OCI-LY7 (cell line): ENCODE measurements around the gene CDKN1A. TPM values are rescaled to one million over a fixed set of nuclear protein-coding genes. Genes with fewer than 3 reads are reported as not detected.

ENCODE experiments used
- BruUV-seq: library from RNA; stranded (reverse); fragments of 400-500 nt; replicated peaks from 2 replicates; lab custom pipeline; 2021; lab: Mats Ljungman, UMichigan
- CTCF ChIA-PET: fragments of 300-600 bp; sonication (Branson Sonifier 250); formaldehyde crosslinking; loops from one replicate; lab custom pipeline; 2022; ENCODE audit warnings: antibody characterized with exemption; ENCODE audit not compliant: unreplicated experiment; lab: Charles Lee
- POLR2A ChIA-PET: fragments of 300-600 bp; sonication (Branson Sonifier 250); formaldehyde crosslinking; loops from one replicate; lab custom pipeline; 2022; ENCODE audit warnings: antibody characterized with exemption; lab: Charles Lee
- DNase-seq: peaks from one replicate; pipeline ENCODE4 v3.0.0-alpha.2; 2015; ENCODE audit warnings: low spot score
- H2AFZ ChIP-seq: fragments of 200-600 bp; sonication (generic), shearing (Covaris generic); 2 replicates; pipeline ENCODE4 v1.6.1; 2014; ENCODE audit warnings: mild to moderate bottlenecking, antibody characterized with exemption, low read length, moderate library complexity
- H3K27ac ChIP-seq: fragments of 200-600 bp; sonication (generic); 2 replicates; pipeline ENCODE4 v1.5.1; 2014; ENCODE audit warnings: mixed run types, low read depth, mild to moderate bottlenecking, moderate library complexity, low read length, inconsistent platforms; ENCODE audit not compliant: poor library complexity, severe bottlenecking
- H3K36me3 ChIP-seq: fragments of 200-600 bp; sonication (generic); 2 replicates; pipeline ENCODE4 v1.6.1; 2014; ENCODE audit warnings: mild to moderate bottlenecking, antibody characterized with exemption, low read length, moderate library complexity, mixed read lengths; ENCODE audit not compliant: insufficient read depth
- H3K4me1 ChIP-seq: fragments of 200-600 bp; sonication (generic); 2 replicates; pipeline ENCODE4 v1.5.1; 2014; ENCODE audit warnings: mild to moderate bottlenecking, low read length; ENCODE audit not compliant: insufficient read depth, poor library complexity, severe bottlenecking
- H3K4me2 ChIP-seq: fragments of 200-600 bp; sonication (generic); 2 replicates; pipeline ENCODE4 v1.6.1; 2014; ENCODE audit warnings: mild to moderate bottlenecking, low read length
- H3K4me3 ChIP-seq: fragments of 200-600 bp; sonication (generic); 2 replicates; pipeline ENCODE4 v1.5.1; 2014; ENCODE audit warnings: mild to moderate bottlenecking, low read depth, low read length; ENCODE audit not compliant: poor library complexity, severe bottlenecking
- H3K79me2 ChIP-seq: fragments of 200-600 bp; sonication (generic); 2 replicates; pipeline ENCODE4 v1.6.1; 2016; ENCODE audit warnings: low read depth, mild to moderate bottlenecking, low read length, moderate library complexity, mixed read lengths; ENCODE audit not compliant: insufficient read depth
- H3K9me2 ChIP-seq: fragments of 200-600 bp; sonication (generic); 2 replicates; pipeline ENCODE4 v1.6.1; 2016; ENCODE audit warnings: mild to moderate bottlenecking, low read length, mixed read lengths; ENCODE audit not compliant: insufficient read depth
- H3K9me3 ChIP-seq: fragments of 200-600 bp; sonication (generic); 2 replicates; pipeline ENCODE4 v1.6.1; 2014; ENCODE audit warnings: mild to moderate bottlenecking, mixed run types, low read length, mixed read lengths
- H4K20me1 ChIP-seq: fragments of 200-600 bp; sonication (generic); 2 replicates; pipeline ENCODE4 v1.6.1; 2014; ENCODE audit warnings: mild to moderate bottlenecking, antibody characterized with exemption, low read length, moderate library complexity, mixed read lengths; ENCODE audit not compliant: insufficient read depth
- EZH2phosphoT487 ChIP-seq: fragments of 200-600 bp; sonication (generic); IDR thresholded peaks from 2 replicates; pipeline ENCODE4 v1.6.1; 2018; ENCODE audit warnings: low read depth, borderline replicate concordance, mild to moderate bottlenecking, mixed run types, antibody characterized with exemption, low read length, moderate library complexity, mixed read lengths
- intact Hi-C: fragments of 100-400 bp; cut with micrococcal nuclease; formaldehyde crosslinking; loops from one replicate; pipeline ENCODE4 v1.10.0; 2022; ENCODE audit not compliant: unreplicated experiment
- total RNA-seq, 2 experiments: library from RNA; depleted of rRNA in 1 of 2; stranded (reverse); fragments of >200 nt in 1 of 2; shearing (Covaris generic) in 1 of 2; gene quantifications; 2 replicates each; pipeline ENCODE4 v1.2.3, GENCODE V29; 2014 to 2022
- TF ChIP-seq, protein P1 (sequence below): fragments of 200-600 bp; sonication (generic); conservative IDR thresholded peaks from 2 replicates; pipeline ENCODE4 v1.5.1; 2014; ENCODE audit warnings: mild to moderate bottlenecking, antibody characterized with exemption, low read length, moderate library complexity, mixed read lengths

The CDKN1A gene
- total RNA-seq, 2 experiments from 2014 or later = 0.13 to 1.3 TPM

DNA sequence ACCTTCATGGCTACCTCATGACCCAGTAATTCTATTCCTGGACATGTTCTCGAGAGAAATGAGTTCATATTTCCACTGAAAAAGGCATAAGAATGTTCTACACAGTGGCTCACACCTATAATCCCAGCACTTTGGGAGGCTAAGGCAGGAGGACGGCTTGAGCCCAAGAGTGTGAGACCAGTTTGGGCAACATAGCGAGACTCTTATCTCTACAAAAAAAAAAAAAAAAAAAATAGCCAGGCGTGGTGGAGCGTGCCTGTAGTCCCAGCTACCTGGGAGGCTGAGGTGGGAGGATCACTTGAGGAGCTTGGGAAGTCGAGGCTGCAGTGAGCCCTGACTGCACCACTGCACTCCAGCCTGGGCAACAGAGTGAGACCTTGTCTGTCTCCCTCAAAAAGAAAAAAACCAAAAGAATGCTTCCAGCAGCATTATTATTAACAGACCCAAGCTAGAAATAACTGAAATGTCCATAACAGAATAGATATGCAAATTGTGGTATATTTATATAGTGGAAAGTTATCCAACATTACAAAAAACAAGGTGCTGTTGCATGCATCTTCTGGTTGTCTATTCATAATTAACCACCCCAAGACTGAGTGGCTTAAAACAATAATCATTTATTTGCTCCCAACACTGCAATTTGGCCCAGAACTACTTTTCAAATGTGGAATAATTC, 9.7 kb downstream of the CDKN1A start:
- H3K9me3 ChIP-seq = no peaks in the 10 kb centered on the region
- BruUV-seq = no TSS peak
- H3K4me1 ChIP-seq = peaks cover 37% of the 10 kb centered on the region
- no peak overlapping the region for H3K27ac ChIP-seq
- H3K4me3 ChIP-seq = no peak overlapping the region
- no peaks in the 10 kb centered on the region for H4K20me1 ChIP-seq
- H3K9me2 ChIP-seq = no peaks in the 10 kb centered on the region
- H3K36me3 ChIP-seq = no peaks in the 10 kb centered on the region
- intact Hi-C loops = no loop called here
- DNase-seq = no peak
- CTCF ChIA-PET = no interaction called here
- no peak overlapping the region for H3K4me2 ChIP-seq
- TF ChIP-seq, protein P1, sequence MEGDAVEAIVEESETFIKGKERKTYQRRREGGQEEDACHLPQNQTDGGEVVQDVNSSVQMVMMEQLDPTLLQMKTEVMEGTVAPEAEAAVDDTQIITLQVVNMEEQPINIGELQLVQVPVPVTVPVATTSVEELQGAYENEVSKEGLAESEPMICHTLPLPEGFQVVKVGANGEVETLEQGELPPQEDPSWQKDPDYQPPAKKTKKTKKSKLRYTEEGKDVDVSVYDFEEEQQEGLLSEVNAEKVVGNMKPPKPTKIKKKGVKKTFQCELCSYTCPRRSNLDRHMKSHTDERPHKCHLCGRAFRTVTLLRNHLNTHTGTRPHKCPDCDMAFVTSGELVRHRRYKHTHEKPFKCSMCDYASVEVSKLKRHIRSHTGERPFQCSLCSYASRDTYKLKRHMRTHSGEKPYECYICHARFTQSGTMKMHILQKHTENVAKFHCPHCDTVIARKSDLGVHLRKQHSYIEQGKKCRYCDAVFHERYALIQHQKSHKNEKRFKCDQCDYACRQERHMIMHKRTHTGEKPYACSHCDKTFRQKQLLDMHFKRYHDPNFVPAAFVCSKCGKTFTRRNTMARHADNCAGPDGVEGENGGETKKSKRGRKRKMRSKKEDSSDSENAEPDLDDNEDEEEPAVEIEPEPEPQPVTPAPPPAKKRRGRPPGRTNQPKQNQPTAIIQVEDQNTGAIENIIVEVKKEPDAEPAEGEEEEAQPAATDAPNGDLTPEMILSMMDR = no peak
- no peak for TF ChIP-seq EZH2phosphoT487
- H2AFZ ChIP-seq = no peak overlapping the region
- no peaks in the 10 kb centered on the region for H3K79me2 ChIP-seq
- POLR2A ChIA-PET = interaction anchor here (0.7 to 1.2 kb wide), 3 partner anchors 33 to 171 kb away, joined by 3 to 4 read pairs (median 4); no protein-coding TSS in a partner anchor

DNA sequence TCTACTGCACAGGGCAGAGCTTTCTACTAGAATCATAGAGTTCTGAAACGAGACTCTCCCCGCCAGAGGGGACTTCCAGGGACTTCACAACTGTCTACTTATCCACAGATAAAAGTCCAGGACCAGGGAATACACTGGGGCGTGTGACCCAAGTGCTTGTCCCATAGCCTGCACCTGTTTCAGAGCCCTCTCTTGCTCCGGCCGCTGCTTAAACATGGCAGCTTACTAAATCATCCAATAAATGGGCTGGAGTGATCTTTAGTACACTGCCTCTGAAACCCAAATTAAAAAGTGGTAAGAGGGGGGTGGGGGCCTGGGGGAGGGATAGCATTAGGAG, 10.2 kb downstream of the CDKN1A start:
- H3K9me2 ChIP-seq = no peaks in the 10 kb centered on the region
- H4K20me1 ChIP-seq = no peaks in the 10 kb centered on the region
- BruUV-seq = no TSS peak
- intact Hi-C loops = no loop called here
- DNase-seq = no peak
- ChIA-PET POLR2A (interaction anchor here (0.7 kb wide), 2 partner anchors 36 to 172 kb away, joined by 3 to 4 read pairs; no protein-coding TSS in a partner anchor), CTCF (no interaction called here)
- H2AFZ ChIP-seq = no peak overlapping the region
- TF ChIP-seq, protein P1 = no peak
- no peaks in the 10 kb centered on the region for H3K36me3 ChIP-seq
- H3K79me2 ChIP-seq = no peaks in the 10 kb centered on the region
- H3K9me3 ChIP-seq = no peaks in the 10 kb centered on the region
- no peak overlapping the region for H3K4me2 ChIP-seq
- H3K4me1 ChIP-seq = peaks cover 32% of the 10 kb centered on the region
- no peak overlapping the region for H3K4me3 ChIP-seq
- no peak overlapping the region for H3K27ac ChIP-seq

DNA sequence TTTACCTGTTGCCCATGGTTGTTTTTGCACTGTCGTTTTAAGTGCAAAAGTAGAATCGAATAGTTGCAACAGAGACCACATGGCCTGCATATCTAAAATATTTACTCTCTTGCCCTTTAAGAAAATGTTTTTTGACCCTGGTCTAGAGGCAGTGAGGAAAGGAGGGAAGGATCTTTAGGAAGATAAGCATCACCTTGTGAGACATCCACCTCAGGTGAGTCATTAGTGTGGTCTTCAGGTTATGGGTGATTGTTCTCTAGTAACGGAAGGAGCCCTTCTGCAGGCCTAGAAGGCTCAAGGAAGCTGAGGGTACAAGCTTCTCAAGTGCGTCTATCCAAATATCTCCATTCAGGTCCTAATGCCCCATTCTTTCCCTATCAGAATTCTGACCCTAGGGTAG, 12.5 kb downstream of the CDKN1A start:
- BruUV-seq = no TSS peak
- no peaks in the 10 kb centered on the region for H3K36me3 ChIP-seq
- H3K9me3 ChIP-seq = no peaks in the 10 kb centered on the region
- H2AFZ ChIP-seq = no peak overlapping the region
- intact Hi-C loops = no loop called here
- ChIA-PET POLR2A (interaction anchor here (0.7 to 1.0 kb wide), 2 partner anchors 20 to 63 kb away, joined by 4 read pairs; no protein-coding TSS in a partner anchor), CTCF (no interaction called here)
- no peak overlapping the region for H3K27ac ChIP-seq
- no peaks in the 10 kb centered on the region for H4K20me1 ChIP-seq
- H3K4me1 ChIP-seq = peaks cover 38% of the 10 kb centered on the region
- no peaks in the 10 kb centered on the region for H3K79me2 ChIP-seq
- no peak for DNase-seq
- TF ChIP-seq, protein P1 = no peak
- TF ChIP-seq EZH2phosphoT487 = no peak
- H3K9me2 ChIP-seq = no peaks in the 10 kb centered on the region
- H3K4me3 ChIP-seq = no peak overlapping the region
- H3K4me2 ChIP-seq = no peak overlapping the region
